ENCODE results near the gene CABYR.

Gene CABYR

GRCh38 chr18:24189007-24189528 lies 50.2 kb downstream of the CABYR start:
- DNase-seq (ENCODE audit: low read depth in 2 of 2, low spot score in 1 of 2): no peak

- DNase-seq (ENCODE audit: low read depth in 2 of 2, low spot score in 1 of 2): no peak
These were observed 50.9 kb downstream of the CABYR start for GRCh38 chr18:24189664-24190346.

- DNase-seq (ENCODE audit: low read depth in 2 of 2, low spot score in 1 of 2): no peak
These were observed 51.7 kb downstream of the CABYR start for GRCh38 chr18:24190590-24190989.

GRCh38 chr18:24195296-24196053 lies 56.6 kb downstream of the CABYR start:
- no peak for DNase-seq (ENCODE audit: low read depth in 2 of 2, low spot score in 1 of 2)

- DNase-seq (ENCODE audit: low read depth in 2 of 2, low spot score in 1 of 2): no peak
These were observed 57.9 kb downstream of the CABYR start for GRCh38 chr18:24196764-24197163.

GRCh38 chr18:24197412-24197811 lies 58.5 kb downstream of the CABYR start:
- no peak for DNase-seq (ENCODE audit: low read depth in 2 of 2, low spot score in 1 of 2)

GRCh38 chr18:24198461-24198860 lies 59.6 kb downstream of the CABYR start:
- no peak for DNase-seq (ENCODE audit: low read depth in 2 of 2, low spot score in 1 of 2)

GRCh38 chr18:24199372-24199962 lies 60.6 kb downstream of the CABYR start:
- no peak for DNase-seq (ENCODE audit: low read depth in 2 of 2, low spot score in 1 of 2)

- no peak for DNase-seq (ENCODE audit: low read depth in 2 of 2, low spot score in 1 of 2)
These were observed 61.8 kb downstream of the CABYR start for GRCh38 chr18:24200494-24201290.

GRCh38 chr18:24201699-24202687 lies 63.1 kb downstream of the CABYR start:
- DNase-seq (ENCODE audit: low read depth in 2 of 2, low spot score in 1 of 2): no peak

GRCh38 chr18:24204904-24205303 lies 66.0 kb downstream of the CABYR start:
- DNase-seq (ENCODE audit: low read depth in 2 of 2, low spot score in 1 of 2): no peak

GRCh38 chr18:24208270-24209035 lies 69.6 kb downstream of the CABYR start:
- DNase-seq (ENCODE audit: low read depth in 2 of 2, low spot score in 1 of 2): no peak

GRCh38 chr18:24209558-24209957 lies 70.7 kb downstream of the CABYR start:
- DNase-seq (ENCODE audit: low read depth in 2 of 2, low spot score in 1 of 2): no peak

Data from stimulated activated CD8-positive, alpha-beta memory T cell treated with anti-CD3 and anti-CD28 coated beads, Interleukin-4, amount 100 ng/mL, for 4 hours (primary cell).